Mucosa of descending colon (tissue), 3 donors: ENCODE measurements around the gene POLR2J. TPM values are rescaled to one million over a fixed set of nuclear protein-coding genes. Genes with fewer than 3 reads are reported as not detected.

ENCODE experiments used
- ATAC-seq: fragments of 200-7000 bp; cut with Tn5 transposase; one replicate; pipeline ENCODE4 v1.9.1; 2020; ENCODE audit warnings: mild to moderate bottlenecking, moderate library complexity
- DNase-seq, 3 donors: peaks; one replicate each; pipeline ENCODE4 v3.0.0-alpha.2; 2020
- H3K36me3 ChIP-seq: fragments of 200-600 bp; one replicate; pipeline ENCODE4 v1.8.0; 2021; ENCODE audit warnings: low read depth, mild to moderate bottlenecking
- H3K4me1 ChIP-seq: fragments of 200-600 bp; one replicate; pipeline ENCODE4 v1.8.0; 2021; ENCODE audit warnings: low read depth, mild to moderate bottlenecking
- H3K4me3 ChIP-seq: fragments of 200-600 bp; one replicate; pipeline ENCODE4 v1.8.0; 2021; ENCODE audit warnings: mild to moderate bottlenecking
- H3K9me3 ChIP-seq: fragments of 200-600 bp; one replicate; pipeline ENCODE4 v1.8.0; 2021; ENCODE audit warnings: mild to moderate bottlenecking
- CTCF ChIP-seq: fragments of 200-600 bp; IDR thresholded peaks from one replicate; pipeline ENCODE4 v1.8.0; 2022; ENCODE audit warnings: antibody characterized with exemption, mild to moderate bottlenecking
- intact Hi-C, 2 donors: fragments of 100-400 bp; cut with DNase I in 1 of 2; cut with micrococcal nuclease in 1 of 2; formaldehyde crosslinking; loops; one replicate each; pipeline versions ENCODE4 v1.11.0 to v1.11.1; 2022; cut with DNase I, micrococcal nuclease
- total RNA-seq, 3 donors: library from RNA; stranded (reverse); fragmentation: NEBNext Ultra II Directional in 2 of 3; extraction: Animal tissue kit (Norgen Biotek cat#: 25700) in 2 of 3; gene quantifications; one replicate each; pipeline versions ENCODE4 v1.2.1 to v1.2.4, GENCODE V29; 2021 to 2023
- donor health status: DM: no; HTN: no; CAD: no; lungs with moderate emphysema.
- donor health status: DM: no; HTN: no; CAD: no.
- donor health status: DM: no; HTN: yes; CAD: no.

The POLR2J gene
- total RNA-seq, 3 donors from 2014 or later: 44.0 to 59.3 (median 45.6) TPM

GRCh38 chr7:102466097-102466496, 12.6 kb downstream of the POLR2J start:
- peaks cover 20% of the 10 kb centered on the region for H3K4me1 ChIP-seq
- intact Hi-C loops: no loop called here

GRCh38 chr7:102464577-102465280, 14.0 kb downstream of the POLR2J start, which contains the start of the genes ALKBH4 and LRWD1:
ALKBH4 (minus strand) TSS chr7:102464863; CDS start chr7:102464836, 27 bp downstream.
LRWD1 (plus strand) TSS chr7:102464984; CDS start chr7:102465081, 97 bp downstream.
- H3K9me3 ChIP-seq: no peaks in the 10 kb centered on the region
- peak within 1 kb of the TSS; percentile 74 for H3K4me3 ChIP-seq
- H3K36me3 ChIP-seq: no peaks in the 10 kb centered on the region
- peak; percentile 98 for ATAC-seq
- peaks cover 10% of the 10 kb centered on the region for H3K4me1 ChIP-seq
- intact Hi-C loops: no loop called here
- DNase-seq: peak; percentile 95 to 97 (median 96)
- peak; percentile 7 for TF ChIP-seq CTCF

More at GRCh38 chr7:102466097-102466496, 12.6 kb downstream of the POLR2J start:
- no peak for TF ChIP-seq CTCF
- no peak for ATAC-seq
- no peak overlapping the region for H3K4me3 ChIP-seq
- no peaks in the 10 kb centered on the region for H3K36me3 ChIP-seq
- no peaks in the 10 kb centered on the region for H3K9me3 ChIP-seq
- DNase-seq: no peak

- no peak for TF ChIP-seq CTCF
- intact Hi-C loops: no loop called here
- no peaks in the 10 kb centered on the region for H3K9me3 ChIP-seq
- H3K4me1 ChIP-seq: peaks cover 9% of the 10 kb centered on the region
- no peaks in the 10 kb centered on the region for H3K36me3 ChIP-seq
- DNase-seq (no peak), ATAC-seq (peak; percentile 24)
- H3K4me3 ChIP-seq: peak overlapping the region; percentile 74
Observed at GRCh38 chr7:102463841-102464576, 14.7 kb downstream of the POLR2J start.

GRCh38 chr7:102460467-102460866, 18.3 kb downstream of the POLR2J start:
- peaks cover 4% of the 10 kb centered on the region for H3K36me3 ChIP-seq
- no peak overlapping the region for H3K4me3 ChIP-seq
- intact Hi-C loops: no loop called here
- no peak for ATAC-seq
- no peak for TF ChIP-seq CTCF
- DNase-seq: no peak
- H3K4me1 ChIP-seq: peaks cover 9% of the 10 kb centered on the region
- H3K9me3 ChIP-seq: no peaks in the 10 kb centered on the region

- Histone ChIP-seq H3K36me3 (peaks cover 4% of the 10 kb centered on the region), H3K9me3 (no peaks in the 10 kb centered on the region), H3K4me1 (peaks cover 9% of the 10 kb centered on the region), H3K4me3 (no peak overlapping the region)
- no peak for DNase-seq
- no peak for TF ChIP-seq CTCF
- ATAC-seq: no peak
- intact Hi-C loops: no loop called here
Observed at GRCh38 chr7:102459221-102459844, 19.4 kb downstream of the POLR2J start.
